ENCODE measurements around the gene SPOP. TPM values are rescaled to one million over a fixed set of nuclear protein-coding genes. Genes with fewer than 3 reads are reported as not detected.

The SPOP gene
- total RNA-seq, 1 experiment from 2014 or later, result 53.4 TPM

DNA sequence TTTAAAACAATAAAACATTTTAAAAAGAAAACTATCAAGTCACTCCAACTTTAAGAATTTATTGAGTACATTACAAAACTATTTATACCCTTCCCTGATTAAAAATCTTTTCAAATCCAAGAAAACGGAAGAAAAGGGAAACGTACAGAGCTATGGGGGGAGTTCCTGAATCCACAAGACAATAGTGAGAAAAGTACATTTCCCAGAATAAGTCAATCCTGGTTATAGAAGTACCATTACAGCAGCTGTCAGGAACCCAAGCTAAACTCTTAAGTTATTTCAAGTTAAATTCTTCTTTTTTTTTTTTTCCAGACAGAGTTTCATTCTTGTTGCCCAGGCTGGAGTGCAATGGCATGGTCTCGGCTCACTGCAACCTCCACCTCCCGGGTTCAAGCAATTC lies 45.7 kb downstream of the SPOP start:
- ChIA-PET POLR2A (ENCODE audit: low non-redundant PET) (no interaction called here), CTCF (no interaction called here)
- TF ChIP-seq, protein P1, sequence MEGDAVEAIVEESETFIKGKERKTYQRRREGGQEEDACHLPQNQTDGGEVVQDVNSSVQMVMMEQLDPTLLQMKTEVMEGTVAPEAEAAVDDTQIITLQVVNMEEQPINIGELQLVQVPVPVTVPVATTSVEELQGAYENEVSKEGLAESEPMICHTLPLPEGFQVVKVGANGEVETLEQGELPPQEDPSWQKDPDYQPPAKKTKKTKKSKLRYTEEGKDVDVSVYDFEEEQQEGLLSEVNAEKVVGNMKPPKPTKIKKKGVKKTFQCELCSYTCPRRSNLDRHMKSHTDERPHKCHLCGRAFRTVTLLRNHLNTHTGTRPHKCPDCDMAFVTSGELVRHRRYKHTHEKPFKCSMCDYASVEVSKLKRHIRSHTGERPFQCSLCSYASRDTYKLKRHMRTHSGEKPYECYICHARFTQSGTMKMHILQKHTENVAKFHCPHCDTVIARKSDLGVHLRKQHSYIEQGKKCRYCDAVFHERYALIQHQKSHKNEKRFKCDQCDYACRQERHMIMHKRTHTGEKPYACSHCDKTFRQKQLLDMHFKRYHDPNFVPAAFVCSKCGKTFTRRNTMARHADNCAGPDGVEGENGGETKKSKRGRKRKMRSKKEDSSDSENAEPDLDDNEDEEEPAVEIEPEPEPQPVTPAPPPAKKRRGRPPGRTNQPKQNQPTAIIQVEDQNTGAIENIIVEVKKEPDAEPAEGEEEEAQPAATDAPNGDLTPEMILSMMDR (conservative IDR thresholded peaks at IDR 0.05; ENCODE audit: low read depth, low read length), result no peak
- no peak for TF ChIP-seq EZH2 (IDR thresholded peaks at IDR 0.05; ENCODE audit: borderline replicate concordance, low read depth, low read length, poor library complexity, severe bottlenecking)
- Histone ChIP-seq H3K36me3 (ENCODE audit: insufficient read depth, low read length, poor library complexity, severe bottlenecking) (no peaks in the 10 kb centered on the region), H3K4me3 (ENCODE audit: low read depth, low read length, poor library complexity, severe bottlenecking) (no peak overlapping the region), H3K27me3 (replicated peaks; ENCODE audit: insufficient read depth, low read depth, low read length, poor library complexity) (no peaks in the 10 kb centered on the region), H3K9me3 (ENCODE audit: low read depth, low read length, poor library complexity, severe bottlenecking) (no peaks in the 10 kb centered on the region), H3K27ac (ENCODE audit: low read depth, low read length, poor library complexity, severe bottlenecking) (no peak overlapping the region), H3K4me1 (ENCODE audit: insufficient read depth, low read length, poor library complexity, severe bottlenecking) (peaks cover 17% of the 10 kb centered on the region)
- no peak for DNase-seq (ENCODE audit: low spot score)
- intact Hi-C loops (cut with micrococcal nuclease; ENCODE audit: unreplicated experiment), result no loop called here
- no TSS peak for BruUV-seq (replicated peaks)

DNA sequence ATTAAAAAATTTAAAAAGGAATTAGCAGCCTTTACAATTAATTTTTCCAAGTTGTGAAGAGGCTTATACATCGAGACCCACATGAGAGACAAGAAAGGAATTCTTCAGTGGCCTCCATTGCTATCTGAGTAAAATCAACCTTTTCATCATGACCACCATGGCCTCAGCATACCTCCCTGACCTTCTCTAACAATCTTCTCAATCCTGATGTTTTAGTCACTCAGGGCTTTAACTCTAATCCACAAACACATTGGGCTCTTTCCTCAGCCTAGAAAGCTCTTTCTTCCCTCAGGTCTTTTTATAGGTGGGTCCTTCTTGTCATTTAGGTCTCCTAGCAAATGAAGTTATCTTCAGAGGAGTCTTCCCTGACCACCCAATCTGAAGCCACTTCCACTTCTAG lies 46.4 kb downstream of the SPOP start:
- BruUV-seq (replicated peaks), result no TSS peak
- Histone ChIP-seq H3K4me1 (ENCODE audit: insufficient read depth, low read length, poor library complexity, severe bottlenecking) (peaks cover 17% of the 10 kb centered on the region), H3K36me3 (ENCODE audit: insufficient read depth, low read length, poor library complexity, severe bottlenecking) (no peaks in the 10 kb centered on the region), H3K27me3 (replicated peaks; ENCODE audit: insufficient read depth, low read depth, low read length, poor library complexity) (no peaks in the 10 kb centered on the region), H3K9me3 (ENCODE audit: low read depth, low read length, poor library complexity, severe bottlenecking) (no peaks in the 10 kb centered on the region), H3K27ac (ENCODE audit: low read depth, low read length, poor library complexity, severe bottlenecking) (no peak overlapping the region), H3K4me3 (ENCODE audit: low read depth, low read length, poor library complexity, severe bottlenecking) (no peak overlapping the region)
- DNase-seq (ENCODE audit: low spot score), result no peak
- no peak for TF ChIP-seq EZH2 (IDR thresholded peaks at IDR 0.05; ENCODE audit: borderline replicate concordance, low read depth, low read length, poor library complexity, severe bottlenecking)
- ChIA-PET POLR2A (ENCODE audit: low non-redundant PET) (no interaction called here), CTCF (no interaction called here)
- intact Hi-C loops (cut with micrococcal nuclease; ENCODE audit: unreplicated experiment), result no loop called here

DNA sequence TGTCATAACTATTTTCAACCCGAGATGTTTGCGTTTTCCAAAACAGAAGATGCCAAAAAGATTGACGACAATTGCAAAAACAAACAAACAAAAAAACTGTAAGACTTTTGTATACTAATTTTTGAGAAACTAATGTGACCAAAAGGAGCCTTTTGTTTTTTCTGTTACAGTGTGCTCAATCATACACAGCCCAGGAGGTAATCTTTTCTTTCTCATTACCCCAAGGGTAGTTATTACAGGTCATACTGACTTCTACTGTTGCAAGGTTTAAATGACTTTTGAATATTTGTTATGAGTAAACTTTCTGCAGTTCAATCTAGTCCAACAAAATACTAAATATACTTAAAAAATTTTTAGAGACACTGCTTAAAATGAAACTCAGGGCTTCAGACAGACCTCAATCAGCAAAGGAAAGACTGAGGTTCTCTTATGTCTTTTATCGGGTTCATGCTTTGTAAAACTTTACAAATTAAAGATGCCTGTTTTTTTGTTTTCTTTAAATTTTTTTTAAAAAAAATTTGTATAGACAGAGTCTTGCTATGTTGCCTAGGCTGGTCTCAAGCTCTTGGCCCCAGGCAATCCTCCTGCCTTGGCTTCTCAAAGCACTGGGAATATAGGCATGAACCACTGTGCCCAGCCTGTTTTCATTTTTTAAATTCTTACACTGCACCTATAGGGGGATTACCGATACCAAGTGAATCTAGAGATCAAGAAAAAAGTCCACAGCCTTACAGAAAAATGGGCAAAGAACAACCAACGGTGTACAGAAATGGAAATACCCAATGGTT lies 47.6 kb downstream of the SPOP start:
- no peaks in the 10 kb centered on the region for H3K9me3 ChIP-seq (ENCODE audit: low read depth, low read length, poor library complexity, severe bottlenecking)
- TF ChIP-seq, protein P1 (conservative IDR thresholded peaks at IDR 0.05; ENCODE audit: low read depth, low read length), result no peak
- TF ChIP-seq EZH2 (IDR thresholded peaks at IDR 0.05; ENCODE audit: borderline replicate concordance, low read depth, low read length, poor library complexity, severe bottlenecking), result no peak
- intact Hi-C loops (cut with micrococcal nuclease; ENCODE audit: unreplicated experiment), result no loop called here
- no peaks in the 10 kb centered on the region for H3K36me3 ChIP-seq (ENCODE audit: insufficient read depth, low read length, poor library complexity, severe bottlenecking)
- DNase-seq (ENCODE audit: low spot score), result no peak
- H3K27me3 ChIP-seq (replicated peaks; ENCODE audit: insufficient read depth, low read depth, low read length, poor library complexity), result no peaks in the 10 kb centered on the region
- peaks cover 17% of the 10 kb centered on the region for H3K4me1 ChIP-seq (ENCODE audit: insufficient read depth, low read length, poor library complexity, severe bottlenecking)
- ChIA-PET CTCF (no interaction called here), POLR2A (ENCODE audit: low non-redundant PET) (no interaction called here)
- no peak overlapping the region for H3K4me3 ChIP-seq (ENCODE audit: low read depth, low read length, poor library complexity, severe bottlenecking)
- no peak overlapping the region for H3K27ac ChIP-seq (ENCODE audit: low read depth, low read length, poor library complexity, severe bottlenecking)
- BruUV-seq (replicated peaks), result no TSS peak

DNA sequence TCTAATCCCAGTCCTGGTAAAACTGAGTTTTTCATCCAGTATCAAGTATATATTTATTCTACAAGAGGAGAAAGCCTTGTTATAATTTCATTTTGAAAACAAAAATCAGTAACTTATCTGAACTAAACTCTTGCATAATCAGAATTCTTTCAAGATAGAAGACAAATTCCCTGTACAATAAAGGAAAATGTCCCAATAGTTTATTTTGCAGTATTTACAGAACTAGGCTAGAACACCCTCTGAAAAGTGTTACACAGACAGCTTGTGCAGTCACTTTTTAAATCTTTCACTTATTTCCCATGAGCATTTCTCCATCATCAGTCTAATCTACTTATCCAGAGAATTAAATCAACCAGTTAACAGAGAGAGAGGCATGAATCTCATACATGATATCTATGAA lies 48.5 kb downstream of the SPOP start:
- Histone ChIP-seq H3K4me3 (ENCODE audit: low read depth, low read length, poor library complexity, severe bottlenecking) (no peak overlapping the region), H3K27ac (ENCODE audit: low read depth, low read length, poor library complexity, severe bottlenecking) (no peak overlapping the region), H3K4me1 (ENCODE audit: insufficient read depth, low read length, poor library complexity, severe bottlenecking) (peaks cover 19% of the 10 kb centered on the region), H3K27me3 (replicated peaks; ENCODE audit: insufficient read depth, low read depth, low read length, poor library complexity) (no peaks in the 10 kb centered on the region), H3K9me3 (ENCODE audit: low read depth, low read length, poor library complexity, severe bottlenecking) (no peaks in the 10 kb centered on the region), H3K36me3 (ENCODE audit: insufficient read depth, low read length, poor library complexity, severe bottlenecking) (no peaks in the 10 kb centered on the region)
- intact Hi-C loops (cut with micrococcal nuclease; ENCODE audit: unreplicated experiment), result no loop called here
- no peak for TF ChIP-seq EZH2 (IDR thresholded peaks at IDR 0.05; ENCODE audit: borderline replicate concordance, low read depth, low read length, poor library complexity, severe bottlenecking)
- TF ChIP-seq, protein P1 (conservative IDR thresholded peaks at IDR 0.05; ENCODE audit: low read depth, low read length), result no peak
- CTCF ChIA-PET, result no interaction called here
- no peak for DNase-seq (ENCODE audit: low spot score)
- POLR2A ChIA-PET (ENCODE audit: low non-redundant PET), result no interaction called here
- no TSS peak for BruUV-seq (replicated peaks)

Measured in A673 (cell line).